Islet precursor cell (in vitro differentiated cells): ENCODE measurements around the gene IL31RA.
A peak's percentile ranks its signal among the peaks of the same experiment; 100 is the strongest.

ENCODE experiments used
- DNase-seq: peaks from one replicate; pipeline ENCODE4 v3.0.0-alpha.2; 2018

IL31RA gene

GRCh38 chr5:55904152-55904551 is 53.0 kb downstream of the IL31RA start:
- DNase-seq, result no peak

- no peak for DNase-seq
Measured at GRCh38 chr5:55905251-55905650, 54.1 kb downstream of the IL31RA start.

- DNase-seq, result no peak
Measured at GRCh38 chr5:55907927-55908326, 56.8 kb downstream of the IL31RA start.

GRCh38 chr5:55908804-55909203 is 57.6 kb downstream of the IL31RA start:
- no peak for DNase-seq

GRCh38 chr5:55911784-55912653 is 60.9 kb downstream of the IL31RA start:
- DNase-seq, result no peak

GRCh38 chr5:55913466-55914413 is 62.6 kb downstream of the IL31RA start:
- no peak for DNase-seq

GRCh38 chr5:55914971-55915370 is 63.8 kb downstream of the IL31RA start:
- DNase-seq, result no peak

GRCh38 chr5:55915783-55916182 is 64.6 kb downstream of the IL31RA start:
- no peak for DNase-seq

GRCh38 chr5:55916986-55917385 is 65.8 kb downstream of the IL31RA start:
- DNase-seq, result no peak

GRCh38 chr5:55917402-55918086 is 66.4 kb downstream of the IL31RA start:
- no peak for DNase-seq

- DNase-seq, result peak; percentile 56
Measured at GRCh38 chr5:55918087-55919035, 67.2 kb downstream of the IL31RA start.

GRCh38 chr5:55919625-55920024 is 68.5 kb downstream of the IL31RA start:
- no peak for DNase-seq

GRCh38 chr5:55920784-55921183 is 69.6 kb downstream of the IL31RA start:
- DNase-seq, result no peak

- no peak for DNase-seq
Measured at GRCh38 chr5:55921617-55922016, 70.5 kb downstream of the IL31RA start.

GRCh38 chr5:55923177-55923771 is 72.1 kb downstream of the IL31RA start:
- DNase-seq, result peak; percentile 65

- no peak for DNase-seq
Measured at GRCh38 chr5:55923865-55924500, 72.8 kb downstream of the IL31RA start.

GRCh38 chr5:55924744-55925143 is 73.6 kb downstream of the IL31RA start:
- DNase-seq, result no peak

- no peak for DNase-seq
Measured at GRCh38 chr5:55925181-55925580, 74.0 kb downstream of the IL31RA start.

GRCh38 chr5:55925712-55926111 is 74.6 kb downstream of the IL31RA start:
- DNase-seq, result no peak

GRCh38 chr5:55926476-55926875 is 75.3 kb downstream of the IL31RA start:
- DNase-seq, result peak; percentile 44
